HG02870 (cell line): ENCODE measurements around the gene OLFML1.
"Not testable (repeated sequence)": the region's sequence is repeated elsewhere in the genome, so short reads cannot be mapped to it uniquely, and the experiment has no call there.

Experiments used
- ATAC-seq: cut with Tn5 transposase; IDR thresholded peaks from one replicate; pipeline ENCODE4 v1.9.1; 2021; ENCODE audit warnings: mild to moderate bottlenecking, moderate library complexity; ENCODE audit not compliant: unreplicated experiment

The OLFML1 gene

GRCh38 chr11:7511401-7511800 lies 26.1 kb downstream of the OLFML1 start:
- no peak for ATAC-seq

GRCh38 chr11:7512525-7513233 lies 27.4 kb downstream of the OLFML1 start:
- peak; percentile 57 for ATAC-seq

DNA sequence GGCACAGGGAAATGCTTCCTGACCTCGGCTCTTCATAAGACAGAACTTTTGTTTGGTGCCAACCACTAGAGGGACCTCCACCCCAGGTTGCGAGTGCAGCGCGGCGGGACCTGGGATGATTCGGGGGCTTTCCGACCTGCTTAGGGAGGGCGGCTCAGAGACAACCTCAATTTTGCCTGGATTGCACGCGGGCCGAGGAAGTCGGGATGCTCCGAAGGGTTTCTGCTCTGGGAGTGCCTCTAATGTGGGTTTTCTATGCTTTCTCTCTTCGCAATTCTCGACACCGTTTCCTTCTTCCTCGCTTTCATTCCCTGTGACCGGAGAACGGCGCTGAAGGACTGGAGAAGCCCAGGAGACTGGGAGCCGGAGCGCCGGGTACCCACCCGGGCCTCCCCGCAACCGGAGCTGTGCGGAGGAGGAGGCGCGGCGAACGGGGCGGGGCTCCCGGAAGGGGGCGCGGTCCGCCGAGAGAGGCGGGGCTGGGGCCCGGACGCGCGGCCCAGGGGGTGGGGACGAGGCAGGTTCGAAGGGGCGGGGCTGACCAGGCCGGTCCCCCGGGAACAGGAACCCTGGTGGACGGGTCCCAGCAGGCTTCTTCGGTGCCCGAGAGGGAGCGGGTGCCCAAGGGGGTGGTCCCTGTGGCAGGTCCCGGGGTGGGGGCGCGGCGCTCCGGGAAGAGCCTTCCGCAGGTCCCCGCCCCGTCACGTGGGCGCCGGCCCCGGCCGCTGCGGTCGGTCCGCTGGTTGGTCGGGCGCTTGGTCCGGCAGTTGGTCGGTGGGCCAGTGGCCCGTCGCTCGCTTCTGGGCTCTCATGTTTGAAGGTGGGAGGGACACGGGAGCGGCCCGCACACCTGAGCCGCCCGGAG lies 28.2 kb downstream of the OLFML1 start, which contains the start of gene PPFIBP2:
Gene PPFIBP2 (plus strand): TSS at position 766 of the 865 bp plus-strand sequence. CDS start 35,477 bp downstream, outside the sequence.
- peak; percentile 57 for ATAC-seq

DNA sequence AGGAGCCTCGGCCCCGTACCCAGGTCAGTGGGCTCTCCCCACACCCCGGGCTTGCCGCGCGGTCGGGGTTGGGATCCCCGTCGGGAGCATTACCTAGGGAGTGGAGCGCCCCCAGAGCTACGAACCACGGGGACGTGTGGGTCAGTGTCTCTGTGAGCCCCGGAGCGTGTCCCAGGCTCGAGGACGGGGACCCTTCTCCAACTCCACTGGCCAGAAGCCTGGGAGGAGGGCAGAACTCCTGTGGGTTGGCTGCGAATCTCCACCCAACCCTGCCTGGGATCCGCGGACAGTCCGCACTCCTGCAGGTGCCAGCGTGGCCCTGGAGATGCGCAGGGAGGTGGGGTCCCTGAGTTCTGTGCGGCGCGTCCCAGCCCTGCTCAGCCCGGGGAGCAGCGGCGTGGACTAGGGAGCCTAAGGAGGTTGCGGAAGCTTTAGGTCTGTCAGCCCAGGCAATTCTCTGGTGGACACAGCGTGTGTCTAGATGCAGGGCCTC lies 28.8 kb downstream of the OLFML1 start:
- ATAC-seq: no peak

DNA sequence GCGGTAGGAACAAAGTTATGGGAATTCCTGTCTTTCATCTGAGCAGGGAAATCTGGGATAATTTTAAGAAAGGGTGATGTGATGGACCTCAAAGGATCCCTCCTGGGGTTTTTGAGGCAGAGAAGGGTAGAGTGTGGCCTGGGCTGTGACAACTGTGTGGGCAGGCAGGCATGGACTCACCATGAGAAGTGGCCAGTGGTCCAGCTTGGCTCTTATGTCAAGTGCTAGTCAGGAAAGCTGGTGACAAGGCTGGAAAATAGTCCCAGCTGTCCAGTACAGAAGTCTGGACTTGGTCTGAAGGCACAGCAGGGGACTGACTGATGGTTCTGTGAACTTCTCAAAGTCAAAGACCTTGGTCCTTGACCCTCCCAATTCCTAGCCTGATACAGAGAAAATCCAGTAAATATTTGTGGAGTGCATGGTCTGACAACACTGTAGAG lies 30.2 kb downstream of the OLFML1 start:
- ATAC-seq: no peak

- no peak for ATAC-seq
Measured at GRCh38 chr11:7516475-7516874, 31.2 kb downstream of the OLFML1 start.

DNA sequence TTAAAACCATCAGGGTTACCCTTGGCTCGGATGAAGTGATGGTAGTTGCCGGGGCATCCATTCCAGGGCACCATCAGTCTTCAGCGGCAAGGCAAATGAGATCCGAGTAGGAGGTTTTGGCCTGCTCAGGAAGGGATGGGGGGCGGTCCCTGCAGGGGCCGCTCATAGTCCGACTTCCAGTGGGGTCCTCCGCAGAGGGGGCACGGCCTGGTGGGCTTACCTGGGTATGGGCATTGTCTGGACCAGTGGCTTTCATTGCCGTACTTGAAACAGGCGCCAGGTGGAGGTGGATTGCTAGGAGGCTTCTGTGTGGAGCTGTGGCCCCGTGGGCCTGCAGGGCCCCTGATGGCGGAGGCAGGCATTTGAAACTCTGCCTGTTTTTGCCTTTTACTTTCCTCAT lies 32.4 kb downstream of the OLFML1 start:
- ATAC-seq: not testable (repeated sequence)

- ATAC-seq: no peak
Measured at GRCh38 chr11:7518811-7519562, 33.7 kb downstream of the OLFML1 start.

- peak; percentile 49 for ATAC-seq
Measured at GRCh38 chr11:7520011-7520942, 35.0 kb downstream of the OLFML1 start.

GRCh38 chr11:7520981-7521487 lies 35.7 kb downstream of the OLFML1 start:
- peak; percentile 67 for ATAC-seq

- ATAC-seq: no peak
Measured at GRCh38 chr11:7522121-7522520, 36.8 kb downstream of the OLFML1 start.

GRCh38 chr11:7522546-7522945 lies 37.2 kb downstream of the OLFML1 start:
- no peak for ATAC-seq

DNA sequence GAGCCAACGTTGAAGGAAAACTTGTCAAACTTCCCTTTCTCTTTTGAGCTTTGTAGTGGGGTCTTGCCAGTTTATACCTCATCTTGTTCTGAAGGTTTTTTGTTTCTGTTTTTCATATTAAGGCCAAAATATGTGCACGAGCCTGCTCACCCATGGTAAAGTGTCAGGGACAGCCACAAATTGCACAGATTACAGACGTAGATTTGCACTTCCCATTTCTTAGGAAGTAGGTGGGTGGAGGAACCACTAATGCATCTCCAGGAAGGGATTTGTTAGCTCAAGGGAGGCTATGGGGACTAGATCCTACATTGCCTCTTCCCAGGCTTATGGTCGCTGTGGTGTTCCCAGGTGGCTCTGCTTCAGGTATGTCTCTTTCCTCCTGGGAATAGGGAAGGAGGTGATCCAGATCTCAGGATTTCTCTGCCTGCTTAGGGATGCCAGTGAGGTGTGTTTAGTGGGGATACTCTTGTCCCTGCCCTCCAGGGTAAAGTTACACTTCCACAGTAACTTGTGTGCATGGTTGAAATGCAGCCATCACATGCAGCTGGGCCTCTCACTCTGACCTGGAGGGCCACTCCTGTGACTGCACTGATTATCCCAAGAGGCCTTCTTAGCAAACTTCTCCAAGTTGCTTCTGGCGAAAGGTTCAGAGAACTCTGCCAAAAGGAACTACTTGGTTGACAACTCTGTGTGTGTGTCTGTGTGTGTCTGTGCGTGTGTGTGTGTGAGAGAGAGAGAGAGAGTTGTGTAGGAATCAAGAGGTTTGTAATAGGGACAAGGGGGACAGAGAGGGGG lies 38.3 kb downstream of the OLFML1 start:
- no peak for ATAC-seq

- ATAC-seq: no peak
Measured at GRCh38 chr11:7524462-7525235, 39.3 kb downstream of the OLFML1 start.

DNA sequence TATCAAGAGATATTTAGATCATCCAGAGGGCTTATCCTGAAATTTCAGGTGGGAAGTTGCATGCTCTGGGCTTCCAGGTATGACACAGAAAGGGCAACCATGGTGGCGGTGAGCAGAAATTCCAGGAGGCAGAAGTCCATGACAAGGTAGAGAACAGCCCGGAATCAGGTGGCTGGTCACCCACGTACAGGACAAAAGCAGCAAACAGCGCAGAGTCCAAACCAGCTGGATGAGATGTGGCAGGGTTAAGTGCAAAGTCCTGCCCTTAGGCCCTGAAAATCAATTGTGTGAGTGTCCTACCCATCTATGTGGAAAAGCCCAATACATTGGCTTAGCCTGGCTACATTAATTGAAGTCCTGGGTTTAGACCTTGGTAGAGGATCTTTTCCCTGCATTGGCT lies 40.1 kb downstream of the OLFML1 start:
- ATAC-seq: no peak

DNA sequence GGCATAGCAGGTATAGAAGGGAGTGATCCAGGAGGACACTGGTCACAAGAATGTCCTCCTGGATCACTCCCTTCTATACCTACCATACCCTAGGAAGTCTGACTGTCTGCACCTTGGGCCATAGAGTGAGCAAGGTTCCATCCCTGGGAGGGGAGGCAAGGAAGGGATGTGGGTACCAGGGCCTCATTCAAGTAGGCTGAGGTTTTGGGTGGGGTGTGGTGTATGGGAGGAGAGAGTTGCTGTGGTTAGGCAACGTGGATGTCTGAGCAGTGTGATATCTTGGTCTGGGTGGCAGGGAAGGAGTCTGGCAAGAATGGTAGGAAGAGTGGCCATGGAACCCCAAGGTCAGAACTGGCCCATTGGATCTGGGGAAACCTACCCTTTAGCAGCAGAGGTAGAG lies 41.7 kb downstream of the OLFML1 start:
- ATAC-seq: no peak

- ATAC-seq: no peak
Measured at GRCh38 chr11:7528514-7529049, 43.3 kb downstream of the OLFML1 start.
